Nephron progenitor cell (in vitro differentiated cells): ENCODE measurements around the gene DNAH12.

Experiments used
- DNase-seq: peaks from one replicate; pipeline ENCODE4 v3.0.0; 2021
- H3K27ac Mint-ChIP-seq: 2 replicates; pipeline ENCODE4 v1.8.0; 2021; ENCODE audit warnings: mild to moderate bottlenecking, moderate library complexity, mixed read lengths
- H3K27me3 Mint-ChIP-seq: 2 replicates; pipeline ENCODE4 v1.8.0; 2021; ENCODE audit warnings: mild to moderate bottlenecking, low read depth, mixed read lengths; ENCODE audit not compliant: poor library complexity
- H3K36me3 Mint-ChIP-seq: 2 replicates; pipeline ENCODE4 v1.8.0; 2021; ENCODE audit warnings: low read depth, mixed read lengths
- H3K4me1 Mint-ChIP-seq: 2 replicates; pipeline ENCODE4 v1.8.0; 2021; ENCODE audit warnings: mixed read lengths
- H3K4me3 Mint-ChIP-seq: 2 replicates; pipeline ENCODE4 v1.8.0; 2021; ENCODE audit warnings: mild to moderate bottlenecking, moderate library complexity, mixed read lengths
- H3K9me3 Mint-ChIP-seq: 2 replicates; pipeline ENCODE4 v1.8.0; 2021; ENCODE audit warnings: mild to moderate bottlenecking, moderate library complexity, mixed read lengths
- TF ChIP-seq, protein P1 (sequence below): fragments of 200-600 bp; sonication (generic); IDR thresholded peaks from 2 replicates; pipeline ENCODE4 v1.5.0; 2021; ENCODE audit warnings: antibody characterized with exemption

Gene DNAH12

DNA sequence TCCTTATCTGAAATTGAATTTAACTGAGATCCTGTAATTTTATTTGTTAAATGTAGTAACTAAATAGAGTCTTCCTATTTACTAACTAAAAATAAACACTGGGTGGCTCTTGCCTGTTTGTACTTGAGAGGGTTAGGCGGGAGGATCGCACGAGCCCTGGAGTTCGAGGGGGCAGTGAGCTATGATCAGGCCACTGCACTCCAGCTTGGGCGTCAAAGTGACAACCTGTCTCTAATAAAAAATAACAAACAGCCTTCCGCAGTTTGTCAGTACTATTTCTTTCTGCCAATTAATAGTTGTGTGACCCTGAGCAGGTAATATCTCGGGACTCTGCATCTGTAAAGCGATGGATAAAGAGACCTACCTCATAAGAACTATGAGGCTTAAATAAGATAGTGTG, 11.2 kb upstream of the DNAH12 start:
- peak overlapping the region; percentile 100 for H3K27ac Mint-ChIP-seq
- TF ChIP-seq, protein P1, sequence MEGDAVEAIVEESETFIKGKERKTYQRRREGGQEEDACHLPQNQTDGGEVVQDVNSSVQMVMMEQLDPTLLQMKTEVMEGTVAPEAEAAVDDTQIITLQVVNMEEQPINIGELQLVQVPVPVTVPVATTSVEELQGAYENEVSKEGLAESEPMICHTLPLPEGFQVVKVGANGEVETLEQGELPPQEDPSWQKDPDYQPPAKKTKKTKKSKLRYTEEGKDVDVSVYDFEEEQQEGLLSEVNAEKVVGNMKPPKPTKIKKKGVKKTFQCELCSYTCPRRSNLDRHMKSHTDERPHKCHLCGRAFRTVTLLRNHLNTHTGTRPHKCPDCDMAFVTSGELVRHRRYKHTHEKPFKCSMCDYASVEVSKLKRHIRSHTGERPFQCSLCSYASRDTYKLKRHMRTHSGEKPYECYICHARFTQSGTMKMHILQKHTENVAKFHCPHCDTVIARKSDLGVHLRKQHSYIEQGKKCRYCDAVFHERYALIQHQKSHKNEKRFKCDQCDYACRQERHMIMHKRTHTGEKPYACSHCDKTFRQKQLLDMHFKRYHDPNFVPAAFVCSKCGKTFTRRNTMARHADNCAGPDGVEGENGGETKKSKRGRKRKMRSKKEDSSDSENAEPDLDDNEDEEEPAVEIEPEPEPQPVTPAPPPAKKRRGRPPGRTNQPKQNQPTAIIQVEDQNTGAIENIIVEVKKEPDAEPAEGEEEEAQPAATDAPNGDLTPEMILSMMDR, result no peak
- peak overlapping the region; percentile 97 for H3K4me3 Mint-ChIP-seq
- peaks cover 15% of the 10 kb centered on the region for H3K36me3 Mint-ChIP-seq
- peaks cover 3% of the 10 kb centered on the region for H3K9me3 Mint-ChIP-seq
- H3K4me1 Mint-ChIP-seq, result peaks cover 44% of the 10 kb centered on the region
- DNase-seq, result no peak
- H3K27me3 Mint-ChIP-seq, result peaks cover 7% of the 10 kb centered on the region

DNA sequence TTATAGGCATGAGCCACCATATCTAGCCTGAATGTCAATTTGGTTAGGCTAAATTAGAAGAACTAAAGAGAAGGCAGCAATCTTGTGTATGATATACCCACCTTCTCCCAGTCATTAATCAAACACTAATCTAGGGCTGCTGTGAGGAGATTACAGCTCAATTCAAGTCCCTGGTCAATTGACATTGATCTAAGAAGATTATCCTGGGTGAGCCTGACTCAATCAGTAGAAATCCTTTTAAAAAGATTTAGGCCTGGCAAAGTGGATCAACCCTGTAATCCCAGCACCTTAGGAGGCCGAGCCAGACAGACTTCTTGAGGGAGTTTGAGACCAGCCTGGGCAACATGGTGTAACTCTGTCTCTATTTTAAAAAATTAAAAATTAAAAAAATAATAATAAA, 2.5 kb upstream of the DNAH12 start:
- Mint-ChIP-seq H3K27ac (no peak overlapping the region), H3K27me3 (peaks cover 5% of the 10 kb centered on the region), H3K36me3 (no peaks in the 10 kb centered on the region), H3K4me1 (peaks cover 36% of the 10 kb centered on the region), H3K4me3 (no peak overlapping the region), H3K9me3 (no peaks in the 10 kb centered on the region)
- TF ChIP-seq, protein P1, result no peak
- DNase-seq, result no peak

DNA sequence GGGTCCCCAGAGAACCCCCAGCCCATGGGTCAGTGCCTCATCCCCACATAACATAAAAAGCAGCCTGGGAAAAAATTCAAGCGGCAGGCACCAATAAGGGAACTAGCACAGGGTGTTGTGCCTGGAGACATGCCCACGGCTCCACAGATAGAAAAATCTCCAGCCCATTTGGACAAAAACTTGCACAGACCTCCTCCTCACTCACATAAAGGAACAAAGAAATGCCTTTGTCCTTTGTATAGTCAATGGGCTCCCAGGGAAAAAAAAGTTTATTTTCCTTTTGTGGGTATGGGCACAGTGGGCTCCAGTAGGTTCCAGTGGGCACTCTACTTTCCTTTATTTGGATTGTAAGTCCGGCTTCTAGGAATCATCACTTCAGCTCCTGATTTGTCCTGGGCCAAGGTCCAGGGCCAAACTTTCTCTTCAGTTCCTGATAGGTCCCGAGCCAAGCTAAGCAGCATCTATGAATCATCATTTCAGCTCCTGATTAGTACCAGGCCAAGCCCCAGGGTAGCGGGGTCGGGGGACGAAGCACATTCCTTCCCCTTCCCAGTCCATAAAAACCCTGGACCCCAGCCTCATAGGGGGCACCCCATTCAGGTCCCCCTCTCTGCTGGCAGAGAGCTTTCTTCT, 1.6 kb upstream of the DNAH12 start:
- Mint-ChIP-seq H3K36me3 (no peaks in the 10 kb centered on the region), H3K27me3 (peaks cover 12% of the 10 kb centered on the region), H3K4me3 (peak overlapping the region; percentile 18), H3K27ac (peak overlapping the region; percentile 96), H3K9me3 (no peaks in the 10 kb centered on the region), H3K4me1 (peaks cover 36% of the 10 kb centered on the region)
- DNase-seq, result no peak
- TF ChIP-seq, protein P1, result no peak

DNA sequence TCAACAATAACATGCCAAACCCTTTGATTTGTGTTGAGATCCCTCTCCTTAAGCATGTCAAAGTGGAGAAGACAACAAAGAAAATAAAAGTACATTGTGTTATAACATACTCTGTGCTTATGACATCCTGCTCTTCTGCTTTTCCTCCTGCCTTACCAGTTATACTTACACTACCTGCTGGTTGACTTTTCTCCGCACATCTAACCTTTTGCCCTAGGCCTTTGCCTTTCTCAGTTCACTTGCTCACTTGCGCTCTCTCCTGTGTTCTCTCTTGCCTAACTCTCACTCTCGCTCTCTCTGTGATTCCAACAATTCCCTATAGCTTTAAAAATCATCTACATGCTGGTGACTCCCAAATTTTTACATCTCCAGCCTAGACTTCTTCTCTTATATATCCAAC, 5.7 kb downstream of the DNAH12 start:
- peaks cover 19% of the 10 kb centered on the region for H3K27me3 Mint-ChIP-seq
- no peak for DNase-seq
- TF ChIP-seq, protein P1, result no peak
- no peaks in the 10 kb centered on the region for H3K36me3 Mint-ChIP-seq
- H3K4me1 Mint-ChIP-seq, result peaks cover 6% of the 10 kb centered on the region
- H3K27ac Mint-ChIP-seq, result peak overlapping the region; percentile 6
- no peak overlapping the region for H3K4me3 Mint-ChIP-seq
- H3K9me3 Mint-ChIP-seq, result no peaks in the 10 kb centered on the region

DNA sequence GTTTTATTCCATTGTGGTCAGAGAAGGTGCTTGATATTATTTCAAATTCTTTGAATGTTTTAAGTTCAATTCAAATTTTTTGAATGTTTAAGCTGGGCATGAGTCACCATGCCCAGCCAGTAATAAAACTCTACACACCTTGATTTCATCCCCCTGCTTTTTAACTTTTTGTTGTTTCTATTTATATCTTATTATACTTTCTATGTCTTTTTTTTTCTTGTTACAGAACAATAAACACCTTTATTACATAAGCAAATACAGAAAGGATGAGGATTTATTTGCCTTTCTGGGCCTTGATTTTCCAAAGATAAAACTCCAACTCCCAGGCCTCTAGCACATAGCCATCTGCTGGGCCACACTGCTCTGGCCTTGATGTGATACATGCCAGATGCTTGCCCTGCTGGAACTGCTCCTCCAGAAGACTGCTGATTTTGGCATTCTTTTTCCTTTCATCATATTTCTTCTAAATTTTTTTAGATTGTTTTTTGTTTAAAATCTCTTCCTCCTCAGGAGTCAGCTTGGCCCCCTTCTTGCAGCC, 14.0 kb downstream of the DNAH12 start:
- TF ChIP-seq, protein P1, result no peak
- no peak overlapping the region for H3K27ac Mint-ChIP-seq
- DNase-seq, result no peak
- H3K36me3 Mint-ChIP-seq, result no peaks in the 10 kb centered on the region
- H3K27me3 Mint-ChIP-seq, result peaks cover 7% of the 10 kb centered on the region
- H3K4me3 Mint-ChIP-seq, result no peak overlapping the region
- no peaks in the 10 kb centered on the region for H3K9me3 Mint-ChIP-seq
- H3K4me1 Mint-ChIP-seq, result peaks cover 6% of the 10 kb centered on the region

DNA sequence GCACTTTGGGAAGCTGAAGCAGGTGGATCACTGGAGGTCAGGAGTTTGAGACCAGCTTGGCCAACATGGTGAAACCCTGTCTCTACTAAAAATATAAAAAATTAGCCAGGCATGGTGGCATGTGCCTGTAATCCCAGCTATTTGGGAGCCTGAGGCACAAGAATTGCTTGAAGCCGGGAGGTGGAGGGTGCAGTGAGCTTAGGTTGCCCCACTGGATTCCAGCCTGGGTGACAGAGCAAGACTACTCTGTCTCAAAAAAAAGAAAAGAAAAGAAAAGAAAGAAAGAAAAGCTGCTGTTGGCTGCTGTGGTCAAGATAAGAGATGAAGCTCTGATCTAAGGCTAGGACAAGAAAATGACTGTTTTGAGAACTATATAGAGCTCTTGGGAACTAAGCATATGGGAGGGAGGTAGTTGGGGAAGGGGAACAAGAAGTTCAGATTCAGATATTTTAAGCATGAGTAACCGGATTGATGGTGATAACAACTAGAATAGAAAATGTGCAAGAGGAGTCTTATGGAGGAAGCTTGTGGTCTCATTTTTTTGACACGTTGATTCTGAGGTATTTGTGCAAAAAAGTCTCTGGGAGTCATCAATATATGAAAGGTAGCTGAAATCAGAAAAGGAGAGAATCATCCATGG, 25.7 kb downstream of the DNAH12 start:
- Mint-ChIP-seq H3K27ac (no peak overlapping the region), H3K4me3 (no peak overlapping the region), H3K27me3 (peaks cover 11% of the 10 kb centered on the region), H3K36me3 (no peaks in the 10 kb centered on the region), H3K9me3 (no peaks in the 10 kb centered on the region), H3K4me1 (no peaks in the 10 kb centered on the region)
- TF ChIP-seq, protein P1, result no peak
- no peak for DNase-seq
